AG09319 (cell line): ENCODE data around the gene PTTG1IP.

ENCODE experiments used
- DNase-seq: peaks from one replicate; pipeline ENCODE4 v3.0.0-alpha.2; 2010; ENCODE audit warnings: low read depth; ENCODE audit errors: extremely low read depth
- TF ChIP-seq, protein P1 (sequence below): IDR thresholded peaks from 2 replicates; pipeline ENCODE4 v1.5.1; 2011; ENCODE audit warnings: low read depth, mild to moderate bottlenecking, inconsistent platforms, low read length, moderate library complexity

Gene PTTG1IP

DNA sequence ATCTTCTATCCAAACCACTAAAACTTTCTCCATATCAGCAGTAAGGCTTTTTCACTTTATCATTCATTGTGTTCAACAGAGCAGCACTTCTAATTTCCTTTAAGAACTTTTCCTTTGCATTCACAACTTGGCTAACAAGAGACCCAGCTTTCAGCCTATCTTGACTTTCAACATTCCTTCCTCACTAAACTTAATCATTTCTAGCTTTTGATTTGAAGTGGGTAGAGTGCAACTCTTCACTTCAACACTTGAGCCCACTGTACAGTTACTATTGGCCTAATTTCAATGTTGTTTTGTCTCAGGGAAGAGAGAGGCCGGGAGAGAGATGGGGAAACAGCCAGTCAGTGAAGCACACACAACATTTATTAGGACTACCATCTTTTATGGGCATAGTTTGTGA lies 73.8 kb downstream of the PTTG1IP start:
- no peak for DNase-seq
- TF ChIP-seq, protein P1, sequence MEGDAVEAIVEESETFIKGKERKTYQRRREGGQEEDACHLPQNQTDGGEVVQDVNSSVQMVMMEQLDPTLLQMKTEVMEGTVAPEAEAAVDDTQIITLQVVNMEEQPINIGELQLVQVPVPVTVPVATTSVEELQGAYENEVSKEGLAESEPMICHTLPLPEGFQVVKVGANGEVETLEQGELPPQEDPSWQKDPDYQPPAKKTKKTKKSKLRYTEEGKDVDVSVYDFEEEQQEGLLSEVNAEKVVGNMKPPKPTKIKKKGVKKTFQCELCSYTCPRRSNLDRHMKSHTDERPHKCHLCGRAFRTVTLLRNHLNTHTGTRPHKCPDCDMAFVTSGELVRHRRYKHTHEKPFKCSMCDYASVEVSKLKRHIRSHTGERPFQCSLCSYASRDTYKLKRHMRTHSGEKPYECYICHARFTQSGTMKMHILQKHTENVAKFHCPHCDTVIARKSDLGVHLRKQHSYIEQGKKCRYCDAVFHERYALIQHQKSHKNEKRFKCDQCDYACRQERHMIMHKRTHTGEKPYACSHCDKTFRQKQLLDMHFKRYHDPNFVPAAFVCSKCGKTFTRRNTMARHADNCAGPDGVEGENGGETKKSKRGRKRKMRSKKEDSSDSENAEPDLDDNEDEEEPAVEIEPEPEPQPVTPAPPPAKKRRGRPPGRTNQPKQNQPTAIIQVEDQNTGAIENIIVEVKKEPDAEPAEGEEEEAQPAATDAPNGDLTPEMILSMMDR: no peak
